AG09319 (cell line): ENCODE data around the gene TARBP2.

Experiments
- DNase-seq: peaks from one replicate; pipeline ENCODE4 v3.0.0-alpha.2; 2010; ENCODE audit warnings: low read depth; ENCODE audit errors: extremely low read depth
- CTCF ChIP-seq: IDR thresholded peaks from 2 replicates; pipeline ENCODE4 v1.5.1; 2011; ENCODE audit warnings: low read depth, mild to moderate bottlenecking, inconsistent platforms, low read length, moderate library complexity

Gene TARBP2

GRCh38 chr12:53523131-53523530 lies 22.0 kb downstream of the TARBP2 start:
- DNase-seq = no peak
- no peak for TF ChIP-seq CTCF

- DNase-seq = no peak
- no peak for TF ChIP-seq CTCF
These were observed 23.4 kb downstream of the TARBP2 start for GRCh38 chr12:53524476-53524875.

- no peak for TF ChIP-seq CTCF
- DNase-seq = no peak
These were observed 29.0 kb downstream of the TARBP2 start for GRCh38 chr12:53530061-53530460.

- DNase-seq = no peak
- TF ChIP-seq CTCF = no peak
These were observed 29.8 kb downstream of the TARBP2 start for GRCh38 chr12:53530920-53531319.

GRCh38 chr12:53532021-53532420 lies 30.9 kb downstream of the TARBP2 start:
- TF ChIP-seq CTCF = no peak
- no peak for DNase-seq

GRCh38 chr12:53532524-53533445 lies 31.7 kb downstream of the TARBP2 start:
- DNase-seq = no peak

More at GRCh38 chr12:53532524-53533445, 31.7 kb downstream of the TARBP2 start:
- TF ChIP-seq CTCF = no peak
